GM20000 (cell line): ENCODE measurements around the gene ATP6V1C2.

Experiments
- DNase-seq: peaks from one replicate; pipeline ENCODE4 v3.0.0; 2012; ENCODE audit warnings: low spot score
- TF ChIP-seq, protein P1 (sequence below): IDR thresholded peaks from 2 replicates; pipeline ENCODE4 v1.5.1; 2012; ENCODE audit warnings: mild to moderate bottlenecking, control low read depth; ENCODE audit errors: extremely low read depth, missing control alignments

ATP6V1C2 gene

DNA sequence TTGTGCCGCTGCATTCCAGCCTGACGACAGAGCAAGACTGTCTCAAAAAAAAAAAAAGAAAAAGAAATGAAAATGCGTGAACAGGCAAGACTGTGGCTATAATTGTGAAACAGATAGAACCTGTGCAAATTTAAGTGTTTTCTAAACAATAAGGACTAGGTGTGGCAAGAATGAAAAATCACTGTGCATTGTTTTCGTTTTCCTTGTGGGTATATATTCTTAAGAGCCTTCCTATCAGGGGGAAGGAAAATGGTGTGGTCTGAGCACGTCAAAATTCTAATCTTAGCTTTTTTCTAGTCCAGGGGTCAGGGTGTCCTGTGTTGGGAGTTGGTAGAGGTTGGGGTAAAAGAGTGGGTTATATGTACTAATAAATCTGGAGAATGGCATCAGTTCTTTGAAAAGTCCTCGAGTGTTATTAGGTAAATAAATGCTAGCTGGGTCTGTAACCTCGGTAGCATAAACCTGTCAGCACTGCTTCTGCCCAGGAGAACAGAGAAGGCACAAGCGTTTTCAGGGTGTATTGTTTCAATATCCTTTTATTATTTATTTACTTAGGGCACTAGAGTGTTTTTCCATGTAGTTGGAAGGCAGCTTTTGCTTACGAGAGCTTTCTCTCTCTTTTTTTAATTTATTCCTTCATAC lies 11.6 kb downstream of the ATP6V1C2 start:
- DNase-seq = no peak
- TF ChIP-seq, protein P1, sequence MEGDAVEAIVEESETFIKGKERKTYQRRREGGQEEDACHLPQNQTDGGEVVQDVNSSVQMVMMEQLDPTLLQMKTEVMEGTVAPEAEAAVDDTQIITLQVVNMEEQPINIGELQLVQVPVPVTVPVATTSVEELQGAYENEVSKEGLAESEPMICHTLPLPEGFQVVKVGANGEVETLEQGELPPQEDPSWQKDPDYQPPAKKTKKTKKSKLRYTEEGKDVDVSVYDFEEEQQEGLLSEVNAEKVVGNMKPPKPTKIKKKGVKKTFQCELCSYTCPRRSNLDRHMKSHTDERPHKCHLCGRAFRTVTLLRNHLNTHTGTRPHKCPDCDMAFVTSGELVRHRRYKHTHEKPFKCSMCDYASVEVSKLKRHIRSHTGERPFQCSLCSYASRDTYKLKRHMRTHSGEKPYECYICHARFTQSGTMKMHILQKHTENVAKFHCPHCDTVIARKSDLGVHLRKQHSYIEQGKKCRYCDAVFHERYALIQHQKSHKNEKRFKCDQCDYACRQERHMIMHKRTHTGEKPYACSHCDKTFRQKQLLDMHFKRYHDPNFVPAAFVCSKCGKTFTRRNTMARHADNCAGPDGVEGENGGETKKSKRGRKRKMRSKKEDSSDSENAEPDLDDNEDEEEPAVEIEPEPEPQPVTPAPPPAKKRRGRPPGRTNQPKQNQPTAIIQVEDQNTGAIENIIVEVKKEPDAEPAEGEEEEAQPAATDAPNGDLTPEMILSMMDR = no peak

DNA sequence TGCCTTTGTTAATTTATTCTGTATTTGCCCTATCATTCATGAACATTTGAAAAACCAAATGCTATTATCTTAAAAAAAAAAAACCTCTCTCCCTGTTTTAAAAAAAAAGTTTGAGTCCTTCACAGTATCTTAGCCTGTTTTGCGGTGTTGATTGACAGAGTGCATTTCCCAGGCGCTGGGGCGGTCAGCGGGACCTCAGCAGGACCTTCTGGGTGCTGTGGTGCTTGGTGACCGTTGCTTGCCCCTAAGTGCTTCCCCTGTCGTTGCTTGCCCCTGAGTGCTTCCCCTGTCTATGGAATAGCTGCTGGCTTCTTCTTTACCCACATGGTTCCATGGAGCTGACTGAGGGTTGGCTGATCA lies 12.1 kb downstream of the ATP6V1C2 start:
- no peak for DNase-seq
- TF ChIP-seq, protein P1 = no peak

DNA sequence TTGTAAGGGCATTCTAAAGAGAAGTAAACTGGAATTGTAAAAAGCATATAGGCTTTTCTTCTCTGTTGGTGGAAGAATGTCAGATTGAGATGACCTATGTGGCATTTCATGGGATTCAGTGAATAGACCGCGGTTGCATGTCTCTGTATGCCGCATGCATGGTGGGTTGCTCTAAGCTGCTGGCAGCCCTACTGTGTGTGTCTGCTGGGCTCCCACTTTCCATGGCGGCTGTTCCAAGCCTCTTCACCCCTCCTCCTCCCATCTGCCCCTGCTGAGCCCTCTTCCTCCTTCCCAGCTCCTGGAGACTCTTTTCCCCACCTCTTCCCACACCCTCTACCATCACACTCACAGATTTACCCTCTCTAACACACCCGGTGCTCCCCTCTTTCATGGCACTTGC lies 12.6 kb downstream of the ATP6V1C2 start:
- DNase-seq = no peak

DNA sequence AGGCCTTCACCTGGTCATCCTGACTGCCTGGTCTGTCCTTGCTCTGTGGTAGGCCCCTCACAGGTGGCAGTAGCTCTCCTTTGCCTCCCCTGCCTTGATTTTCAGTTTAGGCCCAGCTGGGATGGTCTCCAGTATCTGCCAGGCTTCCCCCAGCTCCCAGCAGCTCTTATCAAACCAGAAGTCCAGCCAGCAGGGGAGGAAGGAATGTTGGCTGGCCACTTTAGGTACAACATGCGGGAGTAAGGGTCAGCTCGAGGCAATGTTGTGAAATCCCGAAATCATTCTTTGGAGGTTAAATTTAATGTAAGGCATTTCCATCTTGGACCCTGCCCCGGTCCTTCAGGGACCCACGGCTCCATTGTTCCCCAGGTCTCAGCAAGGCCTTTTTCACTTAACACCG lies 16.8 kb downstream of the ATP6V1C2 start:
- TF ChIP-seq, protein P1 = no peak
- DNase-seq = no peak

More for the DNA sequence above, 12.6 kb downstream of the ATP6V1C2 start:
- TF ChIP-seq, protein P1 = no peak

DNA sequence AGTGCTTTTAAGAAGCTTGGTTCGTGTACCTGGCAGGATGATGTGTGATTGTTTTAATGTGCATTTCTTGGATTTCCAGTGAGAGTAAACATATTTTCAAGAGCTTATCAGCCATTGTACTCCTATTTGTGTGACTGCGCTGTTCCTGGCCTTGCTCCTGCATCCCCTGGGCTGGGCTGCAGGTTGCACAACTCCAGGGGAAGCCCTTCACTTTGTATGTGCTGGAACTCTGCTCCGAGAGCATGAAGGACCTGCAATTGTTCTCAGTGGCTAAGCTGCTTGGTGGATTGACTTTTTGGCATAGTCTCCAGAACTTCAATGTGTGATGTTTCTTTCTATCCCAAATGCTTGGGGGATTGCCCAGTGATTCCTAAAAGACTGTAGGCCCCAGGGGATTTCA lies 18.8 kb downstream of the ATP6V1C2 start:
- no peak for DNase-seq
- TF ChIP-seq, protein P1 = no peak

DNA sequence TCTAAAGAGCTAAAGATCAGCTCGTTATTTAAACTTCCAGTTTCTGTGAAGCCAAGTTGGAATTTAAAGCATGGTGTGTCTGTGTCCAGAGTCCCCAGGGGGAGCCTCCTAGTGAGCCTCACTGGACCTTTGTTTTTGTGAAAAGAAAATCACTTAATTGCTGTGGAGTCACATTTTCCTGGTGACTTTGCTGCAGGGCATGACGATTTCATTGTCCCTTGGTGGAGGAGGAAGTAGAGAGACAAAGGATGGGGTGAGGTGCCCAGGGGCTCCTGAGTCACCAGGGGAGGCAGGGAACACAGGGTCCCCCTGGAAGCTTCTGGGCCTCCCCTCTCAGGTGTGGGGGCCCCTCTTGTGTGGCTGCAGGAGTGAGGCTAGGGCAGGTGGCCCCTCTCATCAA lies 19.7 kb downstream of the ATP6V1C2 start:
- TF ChIP-seq, protein P1 = no peak
- DNase-seq = no peak

DNA sequence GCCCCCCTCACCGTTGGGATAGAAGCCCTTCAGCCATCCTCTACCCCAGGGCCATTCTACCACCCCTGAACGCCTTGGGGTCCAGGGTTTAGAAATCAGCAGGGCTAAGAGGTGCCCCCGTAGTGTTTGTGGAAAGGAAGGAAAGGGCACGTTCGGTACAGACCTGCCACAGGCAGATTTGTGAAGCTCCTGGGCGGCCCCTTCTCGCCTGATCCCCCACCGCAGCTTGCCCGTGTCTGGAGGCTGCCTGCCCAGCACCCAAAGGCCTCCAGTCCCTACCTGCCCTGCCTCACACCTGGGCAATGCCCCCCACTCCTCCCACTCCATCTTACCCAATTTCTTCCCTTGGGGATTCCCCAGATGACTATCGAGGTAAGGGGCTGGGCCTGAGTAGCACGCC lies 21.2 kb downstream of the ATP6V1C2 start:
- TF ChIP-seq, protein P1 = no peak
- DNase-seq = no peak
